Measurements from ENCODE around the gene ZNF22. TPM values are rescaled to one million over a fixed set of nuclear protein-coding genes. Genes with fewer than 3 reads are reported as not detected.
A peak's percentile ranks its signal among the peaks of the same experiment; 100 is the strongest.

Gene ZNF22
- total RNA-seq, 1 experiment from 2014 or later = 29.9 TPM

- H3F3A ChIP-seq (ENCODE audit: insufficient read depth, low read depth) = peaks cover 17% of the 10 kb centered on the region; the same call in 1 of the 2 replicates
- ChIA-PET POLR2A (ENCODE audit: unreplicated experiment) (interaction anchor here (0.7 kb wide), 1 partner anchor 39 kb away, joined by 4 read pairs; no protein-coding TSS in a partner anchor), CTCF (no interaction called here)
- peak overlapping the region; percentile 56 for H3K27ac ChIP-seq
- H3K4me2 ChIP-seq = peak overlapping the region; percentile 94
- peaks cover 12% of the 10 kb centered on the region for H3K4me1 ChIP-seq (replicated peaks; ENCODE audit: insufficient read depth)
- no peaks in the 10 kb centered on the region for H3K9me2 ChIP-seq (ENCODE audit: insufficient read depth)
- no peaks in the 10 kb centered on the region for H4K20me1 ChIP-seq (ENCODE audit: insufficient read depth)
- H3K79me2 ChIP-seq (ENCODE audit: low read depth) = no peaks in the 10 kb centered on the region
- H3K9me3 ChIP-seq (ENCODE audit: insufficient read depth, low read depth) = no peaks in the 10 kb centered on the region
- H3K27me3 ChIP-seq (ENCODE audit: insufficient read depth, low read depth) = no peaks in the 10 kb centered on the region
- no peak for DNase-seq
- TF ChIP-seq CTCF (conservative IDR thresholded peaks at IDR 0.05) = no peak
- TF ChIP-seq EZH2 (IDR thresholded peaks at IDR 0.05; ENCODE audit: low read depth) = no peak
- intact Hi-C loops (cut with micrococcal nuclease; ENCODE audit: unreplicated experiment) = loop anchor here (1.0 kb wide), 2 partner anchors 15 to 19 kb away; partner anchors contain the start of gene DEPP1
- BruUV-seq (replicated peaks) = TSS peak; percentile 67
- no peaks in the 10 kb centered on the region for H3K36me3 ChIP-seq (ENCODE audit: low read depth)
- peak overlapping the region; percentile 80 for H3K4me3 ChIP-seq
- peak overlapping the region; percentile 98 for H2AFZ ChIP-seq
These were observed 41.9 kb upstream of the ZNF22 start for GRCh38 chr10:44958898-44959246.

GRCh38 chr10:44959247-44960087, 41.3 kb upstream of the ZNF22 start, which contains the start of gene RASSF4:
Gene RASSF4, plus strand, starts transcription at chr10:44959802. Its CDS starts 10,401 bp downstream, at chr10:44970203.
- no peaks in the 10 kb centered on the region for H4K20me1 ChIP-seq (ENCODE audit: insufficient read depth)
- H3K4me2 ChIP-seq = peak within 1 kb of the TSS; percentile 94
- H3K27ac ChIP-seq = peak within 1 kb of the TSS; percentile 56
- peaks cover 17% of the 10 kb centered on the region for H3K4me1 ChIP-seq (replicated peaks; ENCODE audit: insufficient read depth)
- H3K9me2 ChIP-seq (ENCODE audit: insufficient read depth) = no peaks in the 10 kb centered on the region
- DNase-seq = peak; percentile 82 to 96
- no peaks in the 10 kb centered on the region for H3K79me2 ChIP-seq (ENCODE audit: low read depth)
- peak within 1 kb of the TSS; percentile 98 for H2AFZ ChIP-seq
- no peaks in the 10 kb centered on the region for H3K36me3 ChIP-seq (ENCODE audit: low read depth)
- ChIA-PET CTCF (no interaction called here), POLR2A (ENCODE audit: unreplicated experiment) (interaction anchor here (0.7 kb wide), 2 partner anchors 38 to 1095 kb away, joined by 3 to 4 read pairs; no protein-coding TSS in a partner anchor)
- peaks cover 17% of the 10 kb centered on the region; the same call in 1 of the 2 replicates for H3F3A ChIP-seq (ENCODE audit: insufficient read depth, low read depth)
- no peaks in the 10 kb centered on the region for H3K9me3 ChIP-seq (ENCODE audit: insufficient read depth, low read depth)
- no peaks in the 10 kb centered on the region for H3K27me3 ChIP-seq (ENCODE audit: insufficient read depth, low read depth)
- intact Hi-C loops (cut with micrococcal nuclease; ENCODE audit: unreplicated experiment) = loop anchor here (1.0 to 5.0 kb wide), 3 partner anchors 15 to 43 kb away; partner anchors contain the start of genes DEPP1 and ZNF22
- no peak for TF ChIP-seq EZH2 (IDR thresholded peaks at IDR 0.05; ENCODE audit: low read depth)
- no peak for TF ChIP-seq CTCF (conservative IDR thresholded peaks at IDR 0.05)
- H3K4me3 ChIP-seq = peak within 1 kb of the TSS; percentile 80
- no TSS peak for BruUV-seq (replicated peaks)

GRCh38 chr10:44960088-44960460, 40.6 kb upstream of the ZNF22 start:
- Histone ChIP-seq H3K79me2 (ENCODE audit: low read depth) (no peaks in the 10 kb centered on the region), H3K9me2 (ENCODE audit: insufficient read depth) (no peaks in the 10 kb centered on the region), H3K36me3 (ENCODE audit: low read depth) (no peaks in the 10 kb centered on the region), H3F3A (ENCODE audit: insufficient read depth, low read depth) (peaks cover 22% of the 10 kb centered on the region; the same call in 1 of the 2 replicates), H3K9me3 (ENCODE audit: insufficient read depth, low read depth) (no peaks in the 10 kb centered on the region), H3K4me2 (peak overlapping the region; percentile 94), H3K27ac (no peak overlapping the region), H3K27me3 (ENCODE audit: insufficient read depth, low read depth) (no peaks in the 10 kb centered on the region), H4K20me1 (ENCODE audit: insufficient read depth) (no peaks in the 10 kb centered on the region), H3K4me1 (replicated peaks; ENCODE audit: insufficient read depth) (peaks cover 22% of the 10 kb centered on the region), H3K4me3 (peak overlapping the region; percentile 80; the same call in 1 of the 2 replicates), H2AFZ (peak overlapping the region; percentile 65)
- DNase-seq = no peak
- CTCF ChIA-PET = no interaction called here
- intact Hi-C loops (cut with micrococcal nuclease; ENCODE audit: unreplicated experiment) = loop anchor here (5.0 kb wide), 1 partner anchor 42 kb away; the partner anchor contains the start of gene ZNF22
- POLR2A ChIA-PET (ENCODE audit: unreplicated experiment) = interaction anchor here (0.7 kb wide), 1 partner anchor 1094 kb away, joined by 3 read pairs; no protein-coding TSS in a partner anchor
- no TSS peak for BruUV-seq (replicated peaks)
- TF ChIP-seq EZH2 (IDR thresholded peaks at IDR 0.05; ENCODE audit: low read depth) (no peak), CTCF (conservative IDR thresholded peaks at IDR 0.05) (no peak)

All from PC-9 (cell line).